ENCODE data around the gene CD28. TPM values are rescaled to one million over a fixed set of nuclear protein-coding genes. Genes with fewer than 3 reads are reported as not detected.
"Not testable (repeated sequence)": the region's sequence is repeated elsewhere in the genome, so short reads cannot be mapped to it uniquely, and the experiment has no call there.

CD28 gene
- polyA plus RNA-seq, 1 donor, result 1.9 TPM

DNA sequence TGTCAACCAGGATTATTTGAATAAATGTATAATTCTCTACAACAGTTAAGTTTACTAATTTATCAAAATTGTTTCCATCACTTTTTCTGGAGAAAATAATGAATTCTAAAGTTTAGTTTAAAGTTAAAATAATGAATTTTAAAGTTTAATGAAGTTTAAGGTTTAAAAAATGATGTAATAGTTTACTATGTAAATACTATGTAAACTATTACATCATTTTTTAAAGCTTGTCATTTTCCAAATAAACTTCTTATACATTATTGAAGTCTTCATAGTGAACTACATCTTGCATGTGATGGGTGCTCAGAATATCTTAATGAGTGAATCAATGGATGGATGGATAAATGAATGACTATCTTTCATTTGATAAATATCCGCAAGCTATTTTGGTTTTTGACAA, 38.8 kb downstream of the CD28 start:
- no peak for DNase-seq

DNA sequence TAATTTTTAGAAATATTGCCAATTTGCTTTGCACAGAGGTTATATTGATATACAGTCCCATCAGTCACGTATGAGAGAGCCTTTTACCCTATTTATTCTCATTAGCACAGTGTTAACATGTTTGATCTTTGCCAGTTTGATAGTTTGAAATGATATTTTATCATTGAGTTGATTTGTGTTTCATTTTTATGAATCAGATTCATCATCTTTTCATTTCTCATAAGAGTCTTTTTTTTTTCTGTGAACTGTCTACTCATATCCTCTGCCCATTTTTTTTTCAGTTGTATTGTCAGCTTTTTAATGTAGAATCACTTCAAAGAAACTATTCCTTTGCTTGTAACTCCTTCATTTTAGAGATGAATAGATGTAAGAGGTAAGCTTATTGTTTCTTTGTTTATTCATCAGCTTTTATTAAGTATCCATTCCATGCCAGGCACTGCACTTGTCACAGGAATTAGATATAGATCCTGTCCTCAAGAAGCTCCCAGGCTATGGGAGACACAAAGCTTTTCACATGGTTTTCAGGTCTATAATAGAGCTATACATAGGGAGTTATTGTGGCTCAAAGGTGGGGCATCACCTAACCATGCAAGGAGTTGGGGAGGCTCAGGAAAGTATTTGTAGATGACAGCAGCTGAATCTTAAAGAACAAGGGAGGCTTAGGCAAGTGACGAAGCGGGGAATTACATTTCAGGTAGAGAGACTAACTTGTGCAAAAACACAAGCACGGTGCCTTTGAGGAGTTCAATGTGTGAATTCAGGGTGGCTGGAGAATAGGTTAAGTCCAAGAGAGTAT, 42.1 kb downstream of the CD28 start:
- no peak for DNase-seq

DNA sequence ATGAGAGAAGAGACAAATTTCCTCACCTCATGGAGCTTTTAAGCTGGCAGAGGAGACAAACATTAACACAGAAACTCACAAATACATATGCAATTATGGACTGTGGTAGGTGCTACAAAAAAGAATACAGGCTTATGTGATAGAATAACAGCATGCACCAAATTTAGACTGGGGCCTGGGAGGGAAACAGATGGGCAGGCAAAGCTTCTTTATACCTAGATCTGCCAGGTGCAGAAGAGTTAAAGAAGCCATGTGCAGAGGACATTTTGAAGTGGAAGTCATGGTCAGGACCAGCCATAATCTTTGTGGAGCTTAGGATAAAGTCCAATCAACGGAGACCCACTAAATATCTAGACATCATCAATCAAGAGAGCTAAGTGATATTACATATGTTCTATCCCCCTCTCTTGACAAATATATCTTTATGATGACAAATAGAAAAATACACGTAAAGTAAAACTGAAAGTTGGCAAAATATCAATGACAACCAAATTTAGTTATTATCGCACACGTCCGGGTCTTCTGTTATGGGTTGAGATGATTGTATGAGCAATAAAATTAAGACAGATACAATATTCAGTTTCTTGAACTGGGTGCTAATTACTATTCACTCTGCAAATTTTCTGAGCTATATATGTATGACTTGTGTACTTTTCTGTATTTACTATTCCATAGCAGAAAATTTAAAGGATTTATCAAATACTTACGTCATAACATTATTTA, 44.1 kb downstream of the CD28 start:
- DNase-seq, result no peak

DNA sequence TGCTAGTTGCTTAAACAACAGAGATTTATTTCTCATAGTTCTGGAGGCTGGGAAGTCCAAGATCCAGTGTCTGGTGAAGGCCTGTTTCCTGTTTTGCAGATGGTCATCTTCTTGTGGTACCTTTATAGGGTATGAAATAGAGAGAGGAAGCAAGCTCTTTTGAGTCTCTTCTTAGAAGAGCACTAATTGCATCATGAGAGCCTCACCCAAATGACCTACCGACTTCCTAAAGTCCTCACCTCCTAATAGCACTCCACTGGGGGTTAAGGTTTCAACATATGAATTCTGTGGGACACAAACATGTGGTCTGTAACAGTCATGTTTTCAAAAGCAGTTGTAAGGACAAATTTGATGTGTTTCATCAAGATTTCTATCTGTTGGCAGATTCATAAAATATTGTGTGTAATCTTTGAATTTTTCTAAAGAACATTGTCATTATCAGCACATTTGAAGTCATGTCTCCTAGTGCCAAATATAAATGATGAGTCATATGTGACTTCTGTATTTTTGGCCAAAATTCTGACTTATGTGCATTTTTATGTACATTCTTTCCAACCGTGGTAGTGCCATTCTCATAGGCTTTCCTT, 45.3 kb downstream of the CD28 start:
- no peak for DNase-seq

DNA sequence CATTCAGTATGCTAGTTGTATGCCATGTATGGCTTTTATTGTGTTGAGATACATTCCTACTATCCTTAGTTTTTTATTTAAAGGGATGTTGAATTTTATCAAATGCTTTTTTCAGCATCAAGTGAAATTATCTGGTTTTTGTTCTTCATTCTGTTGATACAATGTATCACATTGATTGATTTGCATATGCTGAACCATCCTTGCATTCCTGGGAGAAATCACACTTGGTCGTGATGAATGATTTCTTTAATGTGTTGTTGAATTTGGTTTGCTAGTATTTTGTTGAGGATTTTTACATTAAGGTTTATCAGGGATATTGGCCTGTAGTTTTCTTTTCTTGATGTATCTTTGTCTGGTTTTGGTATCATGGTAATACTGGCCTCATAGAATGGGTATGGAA, 49.7 kb downstream of the CD28 start:
- DNase-seq, result no peak

DNA sequence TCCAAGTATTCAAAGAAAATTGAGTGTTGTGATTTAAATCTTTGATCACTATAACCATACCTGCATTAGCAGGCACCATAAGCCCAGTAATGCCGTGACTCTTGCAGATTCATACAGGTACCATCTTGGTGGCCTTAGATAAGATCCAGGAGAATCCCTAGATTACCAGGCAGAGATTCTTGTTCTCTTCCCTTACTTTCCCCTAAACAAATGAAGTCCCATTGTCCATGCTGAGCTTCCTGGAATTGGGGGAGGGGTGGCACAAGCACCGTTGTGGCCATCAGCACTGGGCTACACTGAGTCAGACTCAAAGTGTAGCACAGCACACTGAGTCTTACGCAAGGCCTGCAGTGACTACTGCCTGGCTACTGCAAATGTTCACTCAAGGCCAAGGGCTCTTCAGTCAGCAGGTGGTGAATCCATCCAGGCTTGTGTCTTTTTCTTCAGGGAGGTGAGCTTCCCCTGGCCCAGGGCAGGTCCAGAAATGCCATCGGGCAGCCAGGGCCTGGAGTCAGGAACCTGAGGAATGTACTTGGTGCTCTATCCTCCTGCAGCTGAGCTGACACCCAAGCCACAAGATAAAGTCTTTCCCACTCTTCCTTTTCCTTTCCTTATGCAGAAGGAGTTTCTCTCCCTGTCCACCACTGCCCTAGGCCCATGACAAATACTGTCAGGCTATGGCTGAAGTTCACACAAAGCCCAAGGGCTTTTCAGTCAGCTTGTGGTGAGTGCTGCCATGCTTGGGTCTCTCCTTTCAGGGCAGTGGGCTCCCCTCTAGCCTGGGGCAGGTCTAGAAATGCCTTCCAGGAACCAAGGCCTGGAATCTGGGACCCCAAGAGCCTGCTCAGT, 52.6 kb downstream of the CD28 start:
- DNase-seq, result no peak

DNA sequence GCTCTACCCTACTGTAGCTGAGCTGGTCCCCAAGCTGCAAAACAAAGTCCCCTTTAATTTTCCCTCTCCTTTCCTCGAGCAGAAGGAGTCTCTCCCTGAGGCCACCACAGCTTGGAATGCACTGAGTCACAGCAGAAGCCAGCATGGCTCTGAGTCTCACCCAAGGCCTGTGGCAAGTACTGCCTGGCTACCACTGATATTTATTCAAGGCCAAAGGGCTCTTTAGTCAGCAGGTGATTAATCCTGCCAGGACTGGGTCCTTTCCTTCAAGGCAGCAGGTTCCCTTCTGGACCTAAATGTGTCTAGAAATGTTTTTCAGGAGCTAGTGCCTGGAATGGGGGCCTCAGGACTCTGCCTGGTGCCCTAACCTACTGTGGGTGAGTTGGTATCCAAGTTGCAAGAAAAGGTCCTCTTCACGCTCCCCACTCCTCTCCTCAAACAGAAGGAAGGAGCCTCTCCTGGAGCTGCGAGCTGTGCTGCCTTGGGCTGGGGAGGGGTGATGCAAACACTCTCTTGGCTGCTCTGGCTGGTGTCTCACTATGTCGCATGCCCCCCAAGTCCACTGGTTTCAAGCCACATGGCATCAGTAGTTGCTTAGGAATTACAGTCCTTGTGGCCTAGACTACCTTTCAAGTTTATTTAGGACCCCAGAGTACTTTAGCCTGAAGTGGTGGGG, 53.4 kb downstream of the CD28 start:
- no peak for DNase-seq

DNA sequence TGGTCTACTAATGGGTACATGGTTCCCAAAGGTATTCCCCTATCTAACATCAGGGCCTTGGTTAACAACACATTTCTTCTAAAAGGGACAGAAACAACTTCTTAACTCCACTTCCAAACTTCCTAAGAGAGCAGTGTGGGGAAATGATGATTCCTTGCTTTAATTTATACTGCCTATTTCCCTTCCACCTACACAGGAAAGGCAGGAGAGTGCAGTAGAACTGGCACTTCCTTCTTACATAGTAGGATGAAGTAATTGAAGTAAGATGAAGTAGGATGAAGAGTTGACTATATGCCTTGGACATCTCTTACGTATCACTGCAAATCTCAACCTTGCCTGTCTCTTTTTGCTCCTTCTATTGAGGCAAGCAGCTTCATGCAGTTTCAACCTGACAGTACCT, 54.7 kb downstream of the CD28 start:
- no peak for DNase-seq

DNA sequence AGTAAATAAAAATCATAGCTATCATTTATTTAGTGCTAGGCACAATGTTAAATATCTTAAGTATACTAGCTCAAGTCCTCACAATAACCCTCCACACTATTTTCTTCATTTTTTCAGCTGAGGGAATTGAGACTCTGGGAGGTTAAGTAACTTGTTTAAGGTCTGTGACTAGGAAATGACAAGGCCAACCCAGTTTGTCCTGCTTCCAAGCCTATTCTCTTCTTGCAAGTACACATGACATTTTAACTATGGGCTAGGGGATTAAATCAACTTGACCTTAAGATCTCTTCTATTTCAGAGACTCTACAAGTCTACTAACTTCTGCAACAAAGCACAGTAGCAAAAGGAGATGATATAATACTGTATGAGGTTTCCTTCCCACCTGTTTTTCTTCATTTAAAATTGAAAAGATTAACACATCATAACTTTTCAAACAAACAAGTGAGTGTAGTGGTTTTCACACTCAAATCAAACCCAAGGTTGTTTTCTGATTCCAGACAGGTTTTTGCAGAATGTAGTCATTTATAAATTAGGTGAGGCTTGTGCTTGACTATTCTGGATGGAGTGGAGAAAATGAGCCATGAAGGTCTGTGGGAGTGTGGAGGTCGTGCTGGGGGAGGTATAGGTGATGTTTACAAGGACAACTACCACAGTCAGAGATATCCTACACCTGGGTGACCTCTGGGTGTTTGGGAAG, 57.0 kb downstream of the CD28 start:
- peak; percentile 27 for DNase-seq

DNA sequence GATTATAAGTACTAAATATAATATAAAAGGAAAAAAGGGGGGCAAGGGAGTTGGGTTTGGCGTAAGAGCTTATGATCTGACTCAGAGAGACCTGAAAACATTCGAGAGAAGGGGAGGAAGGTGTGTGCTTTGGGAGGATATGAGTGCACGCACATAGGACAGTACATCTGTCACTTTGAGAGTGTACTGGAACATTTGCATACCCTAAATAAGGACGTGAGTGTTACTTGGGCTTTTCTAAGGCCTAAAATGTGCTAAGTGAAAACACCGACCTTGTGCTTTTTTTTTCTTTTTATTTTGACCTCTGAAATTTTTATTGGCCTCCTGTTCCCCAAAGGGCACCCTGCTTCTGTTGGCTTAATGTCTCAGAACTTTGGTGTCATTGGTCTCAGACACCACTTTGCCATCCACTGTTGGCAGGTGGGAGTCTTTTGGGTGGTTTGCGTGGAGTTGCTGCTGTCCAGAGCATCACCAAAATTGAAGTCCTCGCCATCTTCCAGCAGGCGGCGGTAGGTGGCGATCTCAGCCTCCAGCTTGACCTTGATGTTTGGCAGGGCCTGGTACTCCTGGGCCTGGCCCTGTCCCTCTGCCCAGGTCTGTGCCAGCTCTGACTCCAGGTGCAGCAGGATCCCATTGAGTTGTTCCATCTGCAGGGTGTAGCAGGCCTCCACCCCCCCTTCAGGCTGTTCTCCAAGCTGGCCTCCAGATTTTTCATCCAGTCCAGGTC, 57.7 kb downstream of the CD28 start:
- DNase-seq, result no peak

DNA sequence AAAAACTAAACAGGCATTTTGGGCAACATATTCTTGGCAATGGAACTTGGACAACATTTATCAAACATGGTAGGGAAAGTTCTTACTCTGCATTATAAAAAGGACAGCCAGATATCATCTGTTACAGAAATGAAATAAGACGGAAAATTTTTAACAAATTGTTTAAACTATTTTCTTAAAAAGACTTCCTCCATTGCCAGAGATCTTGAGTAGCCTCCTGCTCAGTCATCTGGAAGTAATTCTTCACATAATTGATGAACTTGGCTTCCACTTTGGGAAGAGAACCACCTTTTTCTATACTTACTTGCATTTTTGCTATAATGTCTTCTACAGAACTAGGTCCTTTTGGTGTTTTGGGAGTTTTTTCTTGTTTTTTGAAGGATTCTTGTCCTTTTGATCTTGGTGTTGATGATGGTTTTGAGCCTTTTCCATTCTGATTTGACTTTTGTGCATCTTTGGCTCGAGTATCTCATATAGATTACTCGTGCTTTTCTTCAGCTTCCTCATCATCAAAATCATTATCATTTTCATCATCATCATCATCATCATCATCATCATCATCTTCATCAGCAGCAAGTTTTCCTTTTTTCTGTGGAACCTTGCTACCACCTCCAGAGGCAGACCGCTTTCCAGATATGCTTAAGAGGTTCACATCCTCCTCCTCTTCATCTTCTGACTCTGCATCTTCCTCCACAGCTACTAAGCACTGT, 66.2 kb downstream of the CD28 start:
- no peak for DNase-seq

DNA sequence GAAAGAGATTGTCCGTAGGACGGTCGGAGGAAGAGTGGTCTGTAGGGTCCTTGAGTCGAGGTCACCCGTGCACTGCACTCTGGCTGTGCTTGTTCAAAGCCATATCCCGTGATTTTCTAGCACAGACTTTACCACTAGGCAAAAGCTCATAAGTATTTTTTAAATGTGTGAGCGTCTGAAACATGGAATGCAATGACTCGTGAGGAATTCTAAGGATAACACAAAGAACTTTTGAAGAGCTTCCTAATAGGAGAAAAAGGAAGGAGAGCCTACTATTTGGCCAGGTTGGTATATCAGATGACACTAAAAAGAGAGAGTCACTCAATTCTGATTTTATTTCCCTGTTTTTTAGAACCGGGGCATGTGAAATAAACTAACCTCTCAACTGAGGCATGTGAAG, 68.3 kb downstream of the CD28 start:
- DNase-seq, result no peak

DNA sequence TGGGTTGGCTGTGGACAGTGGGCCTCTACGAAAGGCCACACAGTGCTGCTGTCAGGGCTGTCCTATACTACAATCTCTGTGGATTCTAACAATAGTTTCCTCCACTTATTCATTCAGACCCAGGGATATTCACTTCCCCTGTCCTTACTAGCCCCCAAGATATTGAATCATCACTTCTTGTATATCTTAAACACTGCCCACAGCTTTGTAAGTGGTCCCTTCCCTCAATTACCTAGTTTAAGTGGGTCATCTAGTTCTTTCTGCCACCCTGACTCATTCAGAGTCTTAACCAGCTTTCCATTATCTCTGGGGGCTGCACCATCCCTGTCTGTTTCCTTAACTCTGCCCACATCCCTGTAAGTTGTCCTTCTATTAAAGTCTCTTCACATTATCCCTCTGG, 69.2 kb downstream of the CD28 start:
- DNase-seq, result no peak

DNA sequence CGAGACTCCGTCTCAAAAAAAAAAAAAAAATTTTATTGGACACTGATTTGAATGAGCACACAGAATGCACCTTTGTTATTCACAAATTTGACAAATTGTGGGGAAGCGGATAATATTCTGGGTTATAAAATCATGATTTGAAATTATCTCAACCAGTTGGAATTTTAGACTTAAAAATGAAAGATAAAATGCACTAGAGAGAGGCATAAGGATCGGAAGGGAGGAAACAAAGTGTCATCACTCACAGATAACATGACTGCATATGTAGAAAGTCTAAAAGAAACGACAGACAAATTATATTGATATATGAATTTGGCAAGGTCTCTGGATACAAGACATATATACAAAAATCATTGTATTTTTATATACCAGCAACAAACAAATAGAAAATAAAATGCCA, 70.6 kb downstream of the CD28 start:
- no peak for DNase-seq

DNA sequence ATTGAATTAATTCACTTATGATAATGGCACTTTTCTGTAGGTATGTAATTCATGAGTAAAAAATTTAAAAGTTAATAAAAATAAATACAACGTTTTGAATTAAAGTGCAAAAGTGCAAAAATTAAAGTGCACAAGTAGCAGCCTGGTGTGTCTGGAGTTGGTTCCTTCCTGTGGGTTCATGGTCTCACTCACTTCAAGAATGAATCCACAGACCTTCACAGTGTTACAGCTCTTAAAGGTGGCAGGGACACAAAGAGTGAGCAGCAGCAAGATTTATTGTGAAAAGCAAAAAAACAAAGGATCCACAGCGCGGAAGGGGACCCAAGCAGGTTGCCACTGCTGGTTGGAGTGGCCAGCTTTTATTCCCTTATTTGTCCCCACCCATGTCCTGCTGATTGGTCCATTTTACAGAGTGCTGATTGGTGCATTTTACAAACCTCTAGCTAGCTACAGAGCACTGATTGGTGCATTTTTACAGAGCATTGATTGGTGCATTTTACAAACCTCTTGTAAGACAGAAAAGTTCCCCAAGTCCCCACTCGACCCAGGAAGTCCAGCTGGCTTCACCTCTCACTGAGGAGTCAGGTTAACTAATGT, 73.1 kb downstream of the CD28 start:
- not testable (repeated sequence) for DNase-seq

DNA sequence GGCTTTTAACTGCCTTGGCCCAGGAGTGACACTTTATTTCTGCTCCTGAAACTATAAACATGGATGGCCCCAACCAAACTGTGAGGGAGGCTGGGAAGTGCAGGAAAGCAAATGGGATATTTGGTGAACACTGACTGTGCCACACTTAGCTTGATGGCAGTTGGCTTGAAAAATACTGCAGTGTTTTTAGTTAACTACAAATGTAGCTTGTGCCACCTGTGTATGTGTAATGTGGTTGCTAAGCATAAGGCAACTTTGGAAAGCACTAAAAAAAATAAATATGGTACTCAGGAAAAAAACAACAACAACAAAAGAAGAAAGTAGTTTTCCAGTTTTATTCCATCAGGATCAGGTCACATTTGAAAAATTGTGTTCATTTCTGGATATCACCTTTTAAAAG, 73.8 kb downstream of the CD28 start:
- no peak for DNase-seq

DNA sequence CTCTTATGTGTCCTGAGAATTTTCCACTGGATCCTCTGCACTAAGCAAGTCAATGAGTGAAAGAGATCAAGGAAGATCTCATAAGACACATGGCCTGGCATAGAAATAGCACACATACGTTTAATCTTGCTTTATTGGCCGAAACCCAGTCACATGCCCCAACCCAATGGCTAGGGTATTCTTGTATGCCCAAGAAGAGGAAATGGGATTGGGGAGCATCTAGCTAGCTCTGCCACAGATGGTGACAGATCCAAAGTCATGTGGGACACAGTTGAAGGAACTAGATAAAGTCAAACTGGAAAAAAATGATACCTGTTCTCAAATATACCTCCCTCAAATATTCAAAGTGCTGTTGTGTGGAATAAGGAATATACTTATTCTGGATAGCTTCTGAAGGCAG, 74.7 kb downstream of the CD28 start:
- DNase-seq, result no peak

DNA sequence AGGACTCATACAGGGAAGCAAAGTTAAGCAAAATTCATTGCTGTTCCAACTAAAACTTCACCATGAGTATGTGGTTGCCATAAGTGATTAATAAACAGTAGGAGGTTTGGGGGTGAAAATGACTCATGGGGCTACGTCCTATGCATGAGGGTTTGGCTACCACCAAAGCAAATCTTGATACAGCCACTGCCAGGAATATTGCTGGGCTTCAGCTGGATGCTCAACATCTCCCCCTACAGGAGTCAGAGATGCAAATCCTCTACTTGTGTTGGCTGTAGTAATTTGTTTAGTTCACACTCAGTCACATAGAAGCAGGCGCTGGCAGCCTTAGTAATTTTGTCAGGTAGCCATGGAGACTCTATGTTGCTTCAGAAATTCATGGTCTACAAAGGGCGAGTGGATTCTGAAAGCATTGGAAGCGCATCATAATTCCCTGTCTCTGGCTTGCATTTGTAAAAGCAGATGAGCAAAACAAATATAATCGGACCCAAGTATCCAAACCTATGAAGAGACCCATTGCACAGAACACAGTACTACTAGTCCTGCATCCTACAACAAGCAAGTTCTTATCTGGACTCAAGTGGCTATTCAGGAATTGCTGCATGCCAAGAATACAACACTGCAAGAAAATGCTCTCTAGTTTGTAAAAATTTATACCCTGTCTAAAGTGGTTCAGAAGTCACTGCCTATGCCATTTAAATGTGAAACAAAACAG, 76.0 kb downstream of the CD28 start:
- DNase-seq, result peak; percentile 45

Measured in left kidney (tissue), 2 donors.